ENCODE data around the gene MS4A8. TPM values are rescaled to one million over a fixed set of nuclear protein-coding genes. Genes with fewer than 3 reads are reported as not detected.

Gene MS4A8
- total and polyA plus RNA-seq, 2 experiments from 2014 or later = not detected

DNA sequence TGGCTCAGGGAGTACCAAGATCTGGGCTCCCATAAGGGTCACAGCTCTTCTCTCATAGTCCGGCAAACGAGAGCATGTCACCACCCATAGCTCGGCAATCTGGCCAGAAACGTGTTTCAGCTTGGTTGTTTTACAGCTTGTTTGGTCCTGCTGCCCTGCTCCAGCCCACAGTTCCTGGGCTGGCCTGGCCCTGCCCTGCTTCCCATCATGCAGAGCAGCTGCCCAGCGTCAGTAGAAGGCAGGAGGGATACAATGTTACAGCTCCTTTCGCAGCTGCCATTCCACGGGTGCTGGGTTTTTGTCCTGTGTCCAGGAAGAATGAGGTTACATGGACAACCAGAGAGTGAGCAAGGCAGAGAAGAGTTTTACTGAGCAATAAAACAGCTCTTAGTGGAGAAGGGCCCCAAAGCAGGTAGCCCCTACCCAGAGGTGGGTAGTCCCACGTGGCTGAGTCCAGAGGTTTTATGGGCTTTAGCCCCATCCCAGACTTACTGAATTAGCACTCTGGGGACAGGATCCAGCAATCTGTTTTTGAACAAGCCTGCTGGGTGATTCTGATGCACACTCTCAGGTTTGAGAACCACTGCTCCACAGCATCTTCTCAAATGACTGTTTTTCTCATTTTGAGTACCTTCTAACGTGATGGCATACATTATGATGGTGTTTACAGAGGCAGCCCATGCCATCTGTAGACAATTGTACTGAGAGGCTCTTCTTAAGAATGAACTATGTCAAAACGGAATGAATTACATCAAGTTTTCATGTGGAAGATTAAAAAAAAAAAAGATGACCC, 19.3 kb downstream of the MS4A8 start:
- TF ChIP-seq EZH2 (IDR thresholded peaks at IDR 0.05; ENCODE audit: insufficient read depth, poor library complexity, severe bottlenecking) (no peak), EZH2phosphoT487 (IDR thresholded peaks at IDR 0.05; ENCODE audit: insufficient read depth, low read depth) (no peak)
- H3K9ac ChIP-seq = no peak overlapping the region
- H3K9me3 ChIP-seq (ENCODE audit: low read depth) = no peaks in the 10 kb centered on the region
- H3K27ac ChIP-seq = no peak overlapping the region
- no peak overlapping the region for H3K4me2 ChIP-seq (ENCODE audit: unreplicated experiment)
- no peaks in the 10 kb centered on the region for H4K20me1 ChIP-seq (ENCODE audit: insufficient read depth)
- H3K4me1 ChIP-seq (ENCODE audit: insufficient read depth) = no peaks in the 10 kb centered on the region
- no peak overlapping the region for H2AFZ ChIP-seq
- H3F3A ChIP-seq (ENCODE audit: insufficient read depth) = no peaks in the 10 kb centered on the region
- no peak overlapping the region for H3K4me3 ChIP-seq
- H3K79me2 ChIP-seq (ENCODE audit: insufficient read depth) = no peaks in the 10 kb centered on the region
- no peaks in the 10 kb centered on the region for H3K36me3 ChIP-seq (ENCODE audit: low read depth)
- no peak for DNase-seq
- 0 out of 2 replicates have a peak, but pooled peaks cover 2% of the 10 kb centered on the region for H3K27me3 ChIP-seq (replicated peaks; ENCODE audit: insufficient read depth)
- in situ Hi-C loops (cut with MboI) = no loop called here
- no peaks in the 10 kb centered on the region for H3K9me2 ChIP-seq (ENCODE audit: insufficient read depth)
- 32 to 42% methylated on average over 10 of the region's 10 CpGs for WGBS, 2 experiments (ENCODE audit: low coverage in 1 of 2, low lambda C conversion rate in 2 of 2, missing lambda C conversion rate in 2 of 2)

DNA sequence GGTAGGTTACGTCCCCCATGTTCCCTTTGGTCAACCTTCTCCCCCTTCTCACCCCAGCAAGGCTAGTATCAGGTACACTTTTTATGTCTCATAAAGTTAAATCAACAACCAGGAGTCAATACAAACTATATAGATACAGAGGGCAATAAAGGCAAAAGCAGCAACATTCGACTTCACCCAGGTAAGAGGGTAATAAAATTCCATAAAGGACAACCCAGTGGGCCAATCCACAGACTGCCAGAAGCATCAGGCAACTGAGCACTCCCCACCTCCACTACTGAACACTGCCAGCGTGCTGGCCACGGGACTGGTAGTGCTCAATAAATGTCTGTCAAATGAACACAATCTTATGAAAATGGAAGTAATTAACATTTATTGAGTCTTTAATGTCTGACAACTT, 20.0 kb downstream of the MS4A8 start:
- no peak for DNase-seq
- Histone ChIP-seq H3K27ac (no peak overlapping the region), H3K4me3 (no peak overlapping the region), H3K9ac (no peak overlapping the region), H3K79me2 (ENCODE audit: insufficient read depth) (no peaks in the 10 kb centered on the region), H3F3A (ENCODE audit: insufficient read depth) (no peaks in the 10 kb centered on the region), H4K20me1 (ENCODE audit: insufficient read depth) (no peaks in the 10 kb centered on the region), H3K9me3 (ENCODE audit: low read depth) (no peaks in the 10 kb centered on the region), H3K4me2 (ENCODE audit: unreplicated experiment) (no peak overlapping the region), H3K27me3 (replicated peaks; ENCODE audit: insufficient read depth) (0 out of 2 replicates have a peak, but pooled peaks cover 2% of the 10 kb centered on the region), H3K9me2 (ENCODE audit: insufficient read depth) (no peaks in the 10 kb centered on the region), H3K4me1 (ENCODE audit: insufficient read depth) (no peaks in the 10 kb centered on the region), H3K36me3 (ENCODE audit: low read depth) (no peaks in the 10 kb centered on the region), H2AFZ (no peak overlapping the region)
- TF ChIP-seq EZH2 (IDR thresholded peaks at IDR 0.05; ENCODE audit: insufficient read depth, poor library complexity, severe bottlenecking) (no peak), EZH2phosphoT487 (IDR thresholded peaks at IDR 0.05; ENCODE audit: insufficient read depth, low read depth) (no peak)
- WGBS, 2 experiments (ENCODE audit: low coverage in 1 of 2, low lambda C conversion rate in 2 of 2, missing lambda C conversion rate in 2 of 2) = 14 to 15% methylated on average over 4 of the region's 4 CpGs
- in situ Hi-C loops (cut with MboI) = no loop called here

DNA sequence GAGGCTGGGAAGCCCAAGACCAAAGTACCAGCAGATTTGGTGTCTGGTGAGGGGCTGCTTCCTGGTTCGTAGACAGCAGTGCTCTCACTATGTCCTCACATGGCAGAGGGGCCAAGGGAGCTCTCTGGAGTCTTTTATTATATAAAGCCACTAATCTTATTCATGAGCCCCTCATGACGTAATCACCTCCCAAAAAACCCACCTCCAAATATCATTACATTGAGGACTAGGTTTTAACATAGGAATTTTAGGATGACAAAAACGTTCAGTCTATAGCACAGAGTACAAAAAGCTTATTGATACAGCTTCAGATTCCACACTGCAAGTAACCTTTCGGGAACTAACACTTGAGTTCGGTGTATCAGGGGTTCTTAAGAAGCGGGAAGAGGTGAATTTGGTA, 21.0 kb downstream of the MS4A8 start:
- no peak overlapping the region for H3K9ac ChIP-seq
- H3F3A ChIP-seq (ENCODE audit: insufficient read depth) = no peaks in the 10 kb centered on the region
- no peak for DNase-seq
- 22 to 25% methylated on average over 6 of the region's 6 CpGs for WGBS, 2 experiments (ENCODE audit: low coverage in 1 of 2, low lambda C conversion rate in 2 of 2, missing lambda C conversion rate in 2 of 2)
- H3K79me2 ChIP-seq (ENCODE audit: insufficient read depth) = no peaks in the 10 kb centered on the region
- no peaks in the 10 kb centered on the region for H3K9me3 ChIP-seq (ENCODE audit: low read depth)
- H3K4me1 ChIP-seq (ENCODE audit: insufficient read depth) = no peaks in the 10 kb centered on the region
- no peak for TF ChIP-seq EZH2 (IDR thresholded peaks at IDR 0.05; ENCODE audit: insufficient read depth, poor library complexity, severe bottlenecking)
- TF ChIP-seq EZH2phosphoT487 (IDR thresholded peaks at IDR 0.05; ENCODE audit: insufficient read depth, low read depth) = no peak
- H3K4me3 ChIP-seq = no peak overlapping the region
- H4K20me1 ChIP-seq (ENCODE audit: insufficient read depth) = no peaks in the 10 kb centered on the region
- H3K27me3 ChIP-seq (replicated peaks; ENCODE audit: insufficient read depth) = 0 out of 2 replicates have a peak, but pooled peaks cover 2% of the 10 kb centered on the region
- no peak overlapping the region for H3K4me2 ChIP-seq (ENCODE audit: unreplicated experiment)
- H3K36me3 ChIP-seq (ENCODE audit: low read depth) = no peaks in the 10 kb centered on the region
- no peaks in the 10 kb centered on the region for H3K9me2 ChIP-seq (ENCODE audit: insufficient read depth)
- H2AFZ ChIP-seq = no peak overlapping the region
- H3K27ac ChIP-seq = no peak overlapping the region
- in situ Hi-C loops (cut with MboI) = no loop called here

DNA sequence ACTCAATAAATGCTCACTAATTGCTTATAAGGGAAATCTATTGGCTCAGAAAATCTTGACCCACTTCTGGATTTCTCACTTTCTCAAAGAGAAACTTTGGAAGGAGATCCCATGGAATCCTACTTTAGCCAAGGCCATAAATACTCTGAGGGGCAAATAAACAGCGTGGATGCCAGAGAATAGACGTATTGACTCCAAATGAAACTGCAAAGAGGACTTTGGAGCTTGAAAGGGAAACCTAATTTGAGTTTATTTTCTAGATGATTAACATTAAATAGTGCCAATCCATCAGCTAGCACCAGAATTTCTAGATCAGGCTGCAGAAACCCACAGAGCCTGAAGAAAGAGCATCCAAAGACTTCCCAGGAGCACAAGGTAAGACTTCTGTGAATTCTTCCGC, 25.0 kb downstream of the MS4A8 start, which contains the start of gene MS4A18:
TSS of gene MS4A18 (plus strand) at position 301 of the 400 bp plus-strand sequence.
- H4K20me1 ChIP-seq (ENCODE audit: insufficient read depth) = no peaks in the 10 kb centered on the region
- no peak within 1 kb of the TSS for H3K9ac ChIP-seq
- DNase-seq = no peak
- no peak within 1 kb of the TSS for H3K27ac ChIP-seq
- H3K36me3 ChIP-seq (ENCODE audit: low read depth) = no peaks in the 10 kb centered on the region
- in situ Hi-C loops (cut with MboI) = no loop called here
- no peak within 1 kb of the TSS for H3K4me2 ChIP-seq (ENCODE audit: unreplicated experiment)
- TF ChIP-seq EZH2phosphoT487 (IDR thresholded peaks at IDR 0.05; ENCODE audit: insufficient read depth, low read depth) = no peak
- TF ChIP-seq EZH2 (IDR thresholded peaks at IDR 0.05; ENCODE audit: insufficient read depth, poor library complexity, severe bottlenecking) = no peak
- WGBS, 2 experiments (ENCODE audit: low coverage in 1 of 2, low lambda C conversion rate in 2 of 2, missing lambda C conversion rate in 2 of 2) = 36 to 40% methylated on average over 3 of the region's 3 CpGs
- H3K9me3 ChIP-seq (ENCODE audit: low read depth) = no peaks in the 10 kb centered on the region
- no peak within 1 kb of the TSS for H3K4me3 ChIP-seq
- H3F3A ChIP-seq (ENCODE audit: insufficient read depth) = no peaks in the 10 kb centered on the region
- H3K4me1 ChIP-seq (ENCODE audit: insufficient read depth) = no peaks in the 10 kb centered on the region
- no peaks in the 10 kb centered on the region for H3K9me2 ChIP-seq (ENCODE audit: insufficient read depth)
- H2AFZ ChIP-seq = no peak within 1 kb of the TSS
- no peaks in the 10 kb centered on the region for H3K27me3 ChIP-seq (replicated peaks; ENCODE audit: insufficient read depth)
- H3K79me2 ChIP-seq (ENCODE audit: insufficient read depth) = no peaks in the 10 kb centered on the region
